Measurements from ENCODE around the gene FAM3B.

The FAM3B gene

DNA sequence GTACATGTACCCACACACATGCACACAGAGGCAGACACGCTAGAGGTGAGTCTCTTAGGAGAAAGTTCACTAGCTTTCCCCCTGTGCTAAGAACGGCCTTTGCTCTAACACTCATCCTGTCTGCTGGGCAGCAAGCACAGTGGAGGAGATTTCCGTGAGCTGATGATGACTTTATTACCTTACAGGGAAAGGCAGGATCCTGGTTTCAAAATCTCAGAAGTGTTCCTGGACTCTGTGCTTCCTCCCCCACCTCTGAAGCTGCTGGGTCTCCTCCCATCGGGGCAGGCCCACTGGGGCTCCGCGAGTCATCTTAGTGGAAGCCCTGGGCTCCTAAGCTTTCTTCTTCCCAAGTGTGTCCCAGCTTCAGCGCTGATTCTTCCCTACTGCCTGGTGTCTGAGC, 2.7 kb downstream of the FAM3B start:
- DNase-seq = no peak

DNA sequence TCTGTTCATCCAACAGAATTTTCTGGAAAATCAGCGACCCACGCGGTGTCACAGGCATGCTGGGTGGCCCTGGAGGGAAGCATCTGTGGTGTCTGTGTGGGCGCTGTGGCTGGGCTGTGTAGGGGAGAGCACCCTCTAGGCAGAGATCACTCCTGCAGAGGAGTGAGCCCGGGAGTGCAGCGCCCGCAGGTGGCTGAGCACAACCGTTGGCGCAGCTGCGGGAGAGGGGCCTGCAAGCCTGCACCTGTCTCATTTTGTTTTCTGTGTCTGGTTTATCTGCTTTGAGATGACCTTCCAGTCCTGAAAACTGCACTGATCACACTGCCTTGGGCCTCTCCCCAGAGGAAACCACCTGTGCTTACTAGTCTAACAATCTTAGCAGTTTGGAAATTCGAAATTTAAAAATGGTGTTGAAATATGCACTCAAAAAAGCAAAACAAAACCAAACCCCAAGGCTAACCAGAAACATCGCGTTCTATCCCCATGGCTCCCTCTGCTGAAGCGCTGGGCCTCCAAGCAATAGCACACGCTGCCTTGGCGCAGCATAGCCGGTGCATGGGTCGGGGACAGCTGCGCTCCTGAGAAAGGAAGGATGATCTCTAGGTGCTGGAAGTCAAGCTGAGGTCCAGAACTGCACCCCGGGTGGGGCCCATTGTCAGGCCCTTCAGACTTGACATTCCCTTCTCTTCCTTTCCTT, 4.8 kb downstream of the FAM3B start:
- DNase-seq = no peak

DNA sequence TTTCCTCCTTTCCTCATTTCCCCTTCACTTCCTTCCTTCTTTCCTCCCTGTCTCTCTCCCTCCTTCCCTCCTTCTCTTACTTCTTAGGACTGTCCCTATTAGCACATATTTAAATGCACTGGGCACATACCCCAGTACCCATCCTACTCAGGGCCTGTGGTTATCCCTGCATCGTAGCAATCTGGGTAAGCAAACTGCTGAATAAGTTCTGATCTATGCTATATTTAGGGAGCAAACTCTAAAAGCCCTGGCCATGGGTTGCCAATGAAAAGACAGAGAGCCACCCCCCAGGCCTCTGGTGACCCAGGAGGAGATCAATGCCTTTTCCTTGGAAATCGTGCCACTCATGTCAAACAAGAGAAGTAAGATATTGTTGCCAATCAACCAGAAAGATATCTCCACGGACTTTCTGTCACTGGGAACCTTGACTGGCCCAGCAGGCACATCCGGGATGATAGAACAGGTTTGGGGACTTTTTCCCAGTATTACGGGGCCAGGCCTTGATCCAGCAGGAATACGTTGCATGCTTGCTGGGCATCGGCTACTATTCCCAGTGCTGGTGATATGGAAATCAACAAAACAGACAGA, 5.4 kb downstream of the FAM3B start:
- DNase-seq = no peak

DNA sequence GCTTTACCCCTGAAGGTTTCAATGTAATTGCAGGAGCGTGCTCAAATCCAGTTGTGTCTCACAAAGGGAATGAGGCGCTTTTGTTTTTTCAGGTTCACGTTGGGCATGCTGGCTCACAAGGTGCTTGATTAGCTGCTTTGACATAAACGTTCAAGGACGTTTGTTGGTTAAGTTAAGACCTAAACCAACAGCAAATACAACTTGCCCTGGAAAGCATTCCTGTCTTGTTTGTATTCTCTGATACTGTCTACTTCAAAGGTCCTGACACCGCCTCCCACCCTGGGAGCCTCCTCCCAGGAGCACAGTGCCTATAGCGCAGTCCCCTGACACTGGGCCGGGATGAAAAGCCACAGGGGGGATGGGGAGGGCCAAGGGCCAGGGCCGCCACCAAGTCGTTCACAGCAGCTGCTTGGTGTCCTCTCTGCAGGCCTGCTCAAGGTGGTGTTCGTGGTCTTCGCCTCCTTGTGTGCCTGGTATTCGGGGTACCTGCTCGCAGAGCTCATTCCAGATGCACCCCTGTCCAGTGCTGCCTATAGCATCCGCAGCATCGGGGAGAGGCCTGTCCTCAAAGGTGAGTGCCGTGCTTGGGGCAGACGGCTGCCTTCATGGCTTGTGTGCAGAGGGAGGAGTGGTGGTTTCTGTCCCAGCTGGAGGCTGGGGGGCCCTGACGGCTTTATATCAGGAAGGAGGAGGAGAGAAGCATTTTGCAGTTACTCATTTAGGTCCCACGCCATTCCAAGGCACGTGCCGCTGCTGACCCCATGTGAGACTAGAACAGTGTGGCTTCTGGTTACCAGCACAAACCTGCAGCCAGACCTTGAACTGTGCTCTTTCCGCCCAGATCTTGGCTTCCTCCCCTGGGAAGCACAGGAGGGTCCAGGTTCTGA, 6.1 kb downstream of the FAM3B start:
- no peak for DNase-seq

DNA sequence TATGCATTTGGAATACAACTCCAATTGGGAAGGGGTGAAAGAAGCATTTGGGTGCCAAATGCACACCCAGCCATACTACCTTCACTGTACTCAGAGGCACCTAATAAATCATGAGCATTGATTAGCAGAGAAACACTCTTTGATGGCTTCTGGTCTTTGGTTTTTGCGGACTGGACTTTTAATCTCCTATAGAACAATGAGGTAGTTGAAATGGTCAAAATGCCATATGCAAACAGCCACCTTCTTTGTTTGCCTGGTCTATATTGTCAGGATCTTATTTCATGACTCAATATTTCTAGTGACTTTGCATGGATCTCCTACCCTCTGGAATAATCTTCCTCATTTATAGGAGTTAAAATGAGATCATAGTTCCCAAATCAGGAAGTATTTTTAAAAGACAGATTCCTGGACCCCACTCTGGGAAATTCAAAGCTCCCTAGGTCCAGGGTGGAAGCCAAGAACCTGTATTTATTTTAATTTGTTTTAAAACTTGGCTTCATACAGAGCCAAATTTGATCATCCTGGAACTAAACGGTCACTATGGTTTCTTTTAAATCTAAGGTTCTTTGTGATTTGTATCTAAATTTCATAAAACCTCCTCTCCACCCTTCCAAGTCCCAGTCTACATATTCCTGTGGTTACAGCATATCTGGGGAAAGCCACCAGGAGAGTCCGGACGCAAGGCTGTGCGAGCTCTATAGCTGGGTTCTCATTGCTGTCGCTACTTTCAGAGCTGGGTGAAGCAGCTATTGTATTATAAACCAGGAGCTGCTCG, 8.7 kb downstream of the FAM3B start:
- DNase-seq = no peak

DNA sequence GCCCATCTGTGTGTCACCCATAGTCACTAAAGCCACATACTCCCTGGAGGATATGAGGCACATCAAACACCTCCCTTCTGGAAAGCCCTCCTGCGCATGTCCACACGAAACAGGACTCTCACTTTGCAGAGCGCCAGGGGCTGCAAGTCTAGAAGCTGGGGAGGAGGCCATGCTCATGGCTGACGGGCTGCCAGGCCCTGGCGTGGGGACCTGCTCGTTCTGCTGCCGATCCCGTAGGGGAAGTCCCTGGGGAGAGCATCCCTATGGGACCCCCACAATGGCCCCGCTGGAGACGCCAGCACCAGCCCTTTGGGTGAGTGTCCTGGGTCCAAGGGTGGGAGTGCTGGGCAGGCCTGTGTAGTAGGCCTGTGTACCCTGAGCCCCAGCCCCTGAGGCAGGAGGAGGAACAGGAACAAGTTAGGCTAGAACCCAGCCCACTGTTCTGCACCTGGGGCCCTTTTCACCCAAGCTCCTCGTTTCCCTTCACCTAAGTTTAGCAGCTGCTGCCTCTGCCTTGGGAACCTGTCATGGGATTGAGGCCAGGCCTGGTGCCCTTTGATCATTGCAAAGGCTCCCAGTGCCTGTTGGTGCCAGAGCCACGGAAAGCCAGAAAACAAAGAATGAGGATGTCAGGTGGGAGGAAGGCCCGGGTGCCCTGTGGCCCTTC, 9.9 kb downstream of the FAM3B start:
- DNase-seq = no peak

DNA sequence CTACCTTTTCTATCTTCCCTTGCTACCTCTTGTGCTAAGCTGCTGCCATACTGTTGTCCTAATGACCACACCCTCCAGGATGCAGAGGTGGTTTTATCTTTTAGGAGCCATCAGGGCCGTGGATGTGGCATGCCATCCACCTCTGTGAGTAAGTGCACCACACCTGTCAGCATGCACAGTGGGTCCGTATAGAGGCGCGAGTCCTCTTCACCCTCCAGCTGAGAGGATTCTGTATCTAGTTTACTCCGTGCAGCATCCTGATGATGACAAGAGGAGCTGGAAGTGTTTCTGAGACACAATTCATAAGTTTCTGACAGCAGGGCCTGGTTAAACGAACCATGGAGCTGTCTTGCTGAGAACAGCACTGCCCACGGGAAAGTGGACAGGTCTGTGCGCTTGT, 11.2 kb downstream of the FAM3B start:
- no peak for DNase-seq

DNA sequence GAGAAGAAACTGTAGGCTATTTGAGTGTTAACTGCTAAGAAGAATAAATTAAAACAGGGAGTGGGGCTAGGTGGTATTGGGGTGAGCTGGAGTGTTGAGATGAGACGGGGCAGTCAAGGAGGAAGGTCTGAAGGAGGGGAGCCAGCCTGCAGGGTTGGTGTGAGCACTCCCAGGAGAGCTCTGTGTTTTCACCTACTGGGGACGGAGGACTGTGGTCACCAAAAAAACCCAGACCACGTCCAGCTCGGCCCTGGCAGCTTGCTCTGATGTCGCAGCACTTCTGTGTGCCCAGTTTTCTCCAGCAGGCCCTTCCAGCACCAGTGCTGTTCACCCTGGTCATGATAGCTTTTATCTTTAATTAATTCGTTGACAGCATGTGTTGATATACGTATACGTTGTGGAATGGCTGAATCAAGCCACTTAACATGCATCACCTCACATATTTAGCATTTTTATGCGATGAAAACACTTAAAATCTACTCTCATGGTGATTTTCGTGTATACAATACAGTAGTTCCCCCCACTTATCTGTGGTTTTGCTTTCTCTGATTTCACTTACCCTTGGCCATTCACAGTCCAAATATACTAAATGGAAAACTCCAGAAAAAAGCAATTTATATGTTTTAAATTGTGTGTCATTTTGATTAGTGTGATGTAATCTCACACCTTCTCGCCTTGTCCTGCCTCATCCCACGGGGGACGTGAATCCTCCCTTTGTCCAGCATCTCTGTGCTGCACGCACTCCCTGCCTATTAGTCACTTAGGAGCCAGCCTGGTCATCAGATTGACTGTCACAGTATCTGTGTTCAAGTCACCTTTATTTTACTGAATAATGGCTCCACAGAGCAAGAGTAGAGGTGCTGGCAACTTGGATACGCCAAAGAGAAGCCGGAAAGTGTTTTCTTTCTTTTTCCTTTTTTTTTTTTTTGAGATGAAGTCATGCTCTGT, 12.3 kb downstream of the FAM3B start:
- DNase-seq = no peak

DNA sequence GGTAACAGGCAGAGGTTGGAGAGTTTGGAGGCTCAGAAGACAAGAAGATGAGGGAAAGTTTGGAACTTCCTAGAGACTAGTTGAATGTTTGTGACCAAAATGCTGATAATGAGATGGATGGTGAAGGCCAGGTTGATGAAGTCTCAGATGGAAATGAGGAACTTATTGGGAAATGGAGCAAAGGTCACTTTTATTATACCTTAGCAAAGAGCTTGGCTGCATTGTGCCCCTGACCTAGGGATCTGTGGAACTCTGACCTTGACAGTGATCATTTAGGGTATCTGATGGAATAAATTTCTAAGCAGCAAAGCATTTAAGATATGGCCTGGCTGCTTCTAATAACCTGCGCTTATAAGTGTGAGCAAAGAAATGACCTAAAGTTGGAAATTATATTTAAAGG, 17.2 kb downstream of the FAM3B start:
- DNase-seq = no peak

DNA sequence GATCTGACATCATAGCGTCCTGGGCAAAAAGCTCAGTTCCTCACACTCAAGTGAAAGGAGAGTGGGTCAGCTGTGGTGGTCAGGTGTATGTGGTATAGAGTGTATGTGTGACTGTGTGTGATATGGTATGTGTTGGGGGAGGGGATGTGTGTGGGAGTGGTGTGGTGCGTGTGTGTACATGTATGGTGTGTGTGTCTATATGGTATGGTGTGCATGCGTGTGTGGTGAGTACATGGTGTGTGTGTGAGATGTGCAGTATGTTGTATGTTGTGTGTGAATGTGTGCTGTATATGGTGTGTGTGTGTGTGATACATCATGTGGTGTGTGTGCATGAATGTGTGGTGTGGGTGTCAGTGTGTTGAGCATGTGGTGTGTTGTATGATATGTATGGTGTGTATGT, 20.9 kb downstream of the FAM3B start:
- DNase-seq = no peak

DNA sequence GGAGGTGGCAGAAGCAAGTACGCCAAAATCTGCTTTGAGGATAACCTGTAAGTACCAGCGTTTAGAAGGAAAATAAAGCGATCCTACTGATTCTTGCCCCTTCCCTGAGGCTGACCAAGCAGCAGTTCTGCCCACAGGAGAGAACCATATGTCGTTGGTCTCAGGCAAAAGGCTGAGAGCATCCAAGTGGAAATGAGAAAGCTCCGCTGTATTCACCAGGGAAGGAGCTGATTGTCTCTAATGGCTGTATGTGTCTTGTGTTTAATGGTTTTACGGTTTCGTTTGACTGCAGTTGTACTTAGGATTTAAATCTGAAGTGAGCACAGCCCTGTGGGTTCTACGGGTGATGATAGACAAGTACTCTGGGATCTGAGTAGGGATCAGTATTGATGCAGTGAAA, 21.9 kb downstream of the FAM3B start:
- no peak for DNase-seq

DNA sequence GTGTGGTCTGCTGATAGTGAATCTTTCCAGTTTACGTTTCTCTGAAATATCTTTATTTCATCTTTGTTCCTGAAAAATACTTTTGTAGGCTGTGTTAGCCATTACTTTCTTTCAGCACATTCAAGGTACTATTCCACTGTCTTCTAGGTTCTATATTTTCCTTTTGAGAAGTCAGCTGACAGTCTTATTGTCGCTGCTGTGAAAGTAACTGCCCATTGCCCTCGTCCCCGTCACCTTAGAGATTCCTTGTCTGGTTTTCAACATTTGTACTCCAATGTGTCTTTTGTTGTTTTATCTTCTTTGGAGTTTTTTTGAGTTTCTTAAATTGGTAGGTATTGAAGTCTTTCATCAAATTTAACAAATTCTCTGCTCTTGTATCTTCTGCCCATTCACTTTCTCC, 25.4 kb downstream of the FAM3B start:
- no peak for DNase-seq

DNA sequence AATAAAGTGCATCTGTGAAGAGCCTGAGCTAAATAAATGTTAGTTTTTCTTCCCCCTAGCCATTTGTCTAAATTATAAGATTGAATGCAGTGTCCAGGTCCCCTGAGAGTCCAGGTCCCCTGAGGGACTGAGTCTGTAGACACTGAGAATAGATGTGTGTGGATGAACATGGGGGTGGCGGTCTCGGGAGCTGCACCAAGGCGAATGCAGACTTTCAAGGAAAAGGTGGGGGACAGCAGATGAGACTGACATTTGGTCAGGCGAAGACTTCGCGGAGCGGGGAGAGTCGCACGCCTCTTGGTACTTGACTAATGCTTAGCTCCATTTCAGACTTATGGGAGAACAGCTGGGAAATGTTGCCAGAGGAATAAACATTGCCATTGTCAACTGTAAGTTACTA, 27.5 kb downstream of the FAM3B start:
- DNase-seq = no peak

DNA sequence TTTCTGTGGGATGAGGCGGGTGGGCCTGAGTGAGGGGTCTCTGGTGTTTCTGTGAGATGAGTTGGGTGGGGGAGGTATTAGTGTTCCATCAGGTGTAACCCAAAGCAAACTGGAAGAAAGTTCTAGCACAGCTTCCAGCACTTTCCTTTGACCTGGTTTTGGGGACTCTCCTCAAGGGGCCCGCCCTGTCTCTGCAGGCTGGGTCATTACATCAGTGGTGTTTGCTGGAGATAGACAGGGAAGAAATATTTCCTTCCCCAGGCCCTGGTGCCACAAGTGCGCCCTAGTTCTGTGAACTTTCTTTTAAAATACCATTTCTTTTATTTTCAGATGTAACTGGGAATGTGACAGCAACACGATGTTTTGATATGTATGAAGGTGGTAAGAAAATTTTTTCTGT, 28.8 kb downstream of the FAM3B start:
- DNase-seq = no peak

DNA sequence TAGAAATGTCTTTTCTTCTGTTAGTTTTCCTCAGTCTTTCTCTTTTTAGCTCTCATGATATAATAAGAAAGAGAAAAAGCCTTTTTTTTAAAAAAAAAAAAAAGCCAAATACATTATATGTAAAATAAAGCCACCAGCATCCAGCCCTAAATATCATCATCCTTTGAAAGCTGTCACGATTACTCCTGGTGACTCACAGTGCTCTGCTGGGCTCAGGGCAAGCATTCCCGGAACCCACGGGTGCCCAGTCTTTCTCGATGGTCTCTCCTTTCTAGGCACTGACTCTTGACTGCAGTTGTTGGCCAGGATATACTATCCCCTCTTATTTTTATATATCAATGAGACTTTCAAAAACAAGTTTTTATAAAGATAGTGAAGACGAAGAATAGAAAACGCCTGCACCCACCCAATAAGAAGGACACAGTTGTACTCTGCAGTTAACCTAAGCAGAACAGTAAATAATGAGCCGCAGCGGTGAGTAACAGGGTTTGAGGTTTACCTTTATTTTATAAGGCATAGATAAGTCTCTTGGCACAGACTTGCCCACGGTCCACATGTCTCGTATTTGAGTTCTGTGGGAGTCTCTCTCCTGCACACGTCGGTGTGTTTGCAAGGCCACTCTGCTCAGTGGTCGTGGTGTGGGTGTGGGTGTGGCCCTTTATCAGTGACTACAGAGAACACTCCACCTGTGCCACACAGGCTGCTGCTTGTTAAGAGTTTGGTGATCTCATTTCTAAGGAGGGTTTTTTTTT, 29.5 kb downstream of the FAM3B start:
- no peak for DNase-seq

DNA sequence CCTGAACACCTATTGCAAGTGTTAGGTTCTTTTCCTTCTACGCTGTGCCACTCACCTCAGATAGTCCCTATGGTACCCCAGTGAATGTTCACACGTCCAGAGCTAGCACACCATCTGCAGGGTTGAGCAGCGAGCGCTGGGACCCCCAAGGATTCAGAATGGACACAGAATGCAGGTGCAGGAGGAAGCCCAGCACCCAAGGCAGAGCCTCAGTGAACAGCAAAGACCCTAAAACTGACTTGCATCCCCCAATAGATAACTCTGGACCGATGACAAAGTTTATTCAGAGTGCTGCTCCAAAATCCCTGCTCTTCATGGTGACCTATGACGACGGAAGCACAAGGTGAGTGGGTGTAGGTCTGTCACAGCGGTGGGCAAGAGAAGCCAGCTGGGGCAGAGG, 30.2 kb downstream of the FAM3B start:
- no peak for DNase-seq

DNA sequence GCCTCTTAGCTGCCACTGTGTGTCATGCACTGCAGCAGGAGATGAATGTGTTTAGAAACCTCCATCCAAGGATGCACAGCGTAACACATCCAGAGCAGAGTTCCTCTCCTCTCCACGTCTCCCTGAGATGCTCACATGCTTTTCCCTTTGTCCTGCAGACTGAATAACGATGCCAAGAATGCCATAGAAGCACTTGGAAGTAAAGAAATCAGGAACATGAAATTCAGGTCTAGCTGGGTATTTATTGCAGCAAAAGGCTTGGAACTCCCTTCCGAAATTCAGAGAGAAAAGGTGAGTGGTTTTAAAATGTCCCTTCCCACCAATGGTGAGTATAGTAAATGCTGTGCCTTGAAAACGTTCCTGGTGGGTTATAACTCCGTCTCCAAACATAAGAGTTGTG, 31.8 kb downstream of the FAM3B start:
- no peak for DNase-seq

DNA sequence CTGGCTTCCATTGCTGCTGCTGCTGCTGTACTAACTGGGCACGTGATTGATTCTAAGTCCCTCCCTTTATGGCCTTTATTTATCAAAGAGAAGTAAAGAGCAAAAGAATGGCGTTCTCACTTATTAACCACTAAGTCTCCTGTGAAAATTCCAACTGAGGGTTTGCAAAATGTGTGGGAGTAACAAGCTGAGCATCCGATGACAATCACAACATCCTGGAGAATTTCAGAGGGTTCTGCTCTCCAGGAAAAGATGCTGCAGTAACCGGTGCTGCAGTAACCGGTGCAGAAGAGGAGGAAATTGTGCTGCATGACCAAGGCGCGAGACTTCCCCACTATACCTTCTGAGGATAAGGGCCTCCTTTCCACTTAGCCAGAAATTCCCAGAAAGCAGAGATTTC, 32.5 kb downstream of the FAM3B start:
- DNase-seq = no peak

DNA sequence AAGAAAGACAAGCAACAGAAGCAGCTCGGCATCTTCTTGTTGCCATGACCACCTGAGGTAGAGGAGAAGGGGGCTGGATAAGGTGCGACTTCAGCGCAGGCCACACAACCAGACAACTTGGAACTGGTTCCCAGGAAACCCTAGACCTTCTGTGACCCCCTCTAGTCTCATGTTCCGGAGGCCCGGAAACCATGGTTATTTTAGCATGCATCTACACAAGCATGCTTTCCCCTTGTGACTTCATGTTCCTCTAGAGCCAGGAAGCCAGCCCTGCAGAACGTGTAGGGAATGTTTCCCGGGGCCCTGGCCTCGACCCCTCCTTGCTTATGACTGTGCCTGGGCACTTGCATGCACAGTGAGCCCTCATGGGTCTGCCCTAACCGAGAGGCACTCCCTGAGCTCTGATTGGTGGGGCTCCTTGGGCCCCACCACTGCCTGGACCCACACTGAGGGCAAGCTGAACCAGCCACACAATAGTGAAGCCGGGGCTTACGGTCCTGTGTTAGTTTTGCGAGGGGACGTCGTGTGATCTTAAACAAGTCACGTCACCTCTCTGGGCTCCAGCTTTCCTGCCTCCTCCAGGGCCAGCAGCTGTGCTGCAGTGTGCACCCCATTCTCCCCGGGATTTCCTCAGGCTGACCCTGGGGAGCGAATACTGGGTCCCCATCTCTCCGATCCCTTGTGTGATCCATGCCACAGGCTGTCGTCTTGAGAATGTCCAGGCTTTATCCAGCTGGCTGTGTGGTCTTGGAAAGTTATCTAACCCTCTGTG, 33.2 kb downstream of the FAM3B start:
- no peak for DNase-seq
